HG02588 (cell line): ENCODE results near the gene TIAL1.
"Not testable (repeated sequence)": the region's sequence is repeated elsewhere in the genome, so short reads cannot be mapped to it uniquely, and the experiment has no call there.

Experiments
- ATAC-seq: cut with Tn5 transposase; IDR thresholded peaks from one replicate; pipeline ENCODE4 v1.9.1; 2021; ENCODE audit warnings: mild to moderate bottlenecking, moderate library complexity; ENCODE audit not compliant: unreplicated experiment

TIAL1 gene

DNA sequence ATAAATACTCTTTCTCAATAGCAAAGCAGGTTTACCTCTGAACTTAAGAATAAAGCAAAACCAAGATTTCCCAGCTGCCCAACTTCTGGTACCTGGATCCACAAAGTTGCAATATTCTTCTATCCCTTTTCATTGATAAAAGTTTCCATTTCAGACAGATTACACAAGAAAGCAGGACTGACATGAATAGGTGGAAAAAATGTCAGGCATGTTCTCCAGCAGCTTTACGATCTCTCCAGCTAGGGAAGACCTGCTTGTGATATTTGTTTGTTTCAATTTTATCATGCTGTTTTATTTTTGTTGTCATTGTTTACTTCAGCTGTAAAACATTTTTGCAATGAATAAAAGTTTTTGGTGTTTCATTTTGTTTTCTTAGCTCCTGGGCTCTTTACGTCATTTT, 63.3 kb downstream of the TIAL1 start:
- ATAC-seq: no peak

DNA sequence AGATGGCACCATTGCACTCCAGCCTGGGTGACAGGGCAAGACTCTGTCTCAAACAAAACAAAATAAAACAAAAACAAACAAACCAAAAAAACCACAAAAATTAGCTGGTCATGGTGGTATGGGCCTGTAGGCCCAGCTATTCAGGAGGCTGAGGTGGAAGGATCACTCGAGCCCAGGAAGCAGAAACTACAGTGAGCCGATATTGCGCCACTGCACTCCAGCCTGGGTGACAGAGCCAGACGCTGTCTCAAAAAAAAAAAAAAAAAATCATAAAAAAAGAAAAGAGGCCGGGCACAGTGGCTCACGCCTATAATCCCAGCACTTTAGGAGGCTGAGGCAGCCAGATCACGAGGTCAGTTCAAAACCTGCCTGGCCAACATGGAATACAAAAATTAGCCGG, 64.0 kb downstream of the TIAL1 start:
- not testable (repeated sequence) for ATAC-seq

DNA sequence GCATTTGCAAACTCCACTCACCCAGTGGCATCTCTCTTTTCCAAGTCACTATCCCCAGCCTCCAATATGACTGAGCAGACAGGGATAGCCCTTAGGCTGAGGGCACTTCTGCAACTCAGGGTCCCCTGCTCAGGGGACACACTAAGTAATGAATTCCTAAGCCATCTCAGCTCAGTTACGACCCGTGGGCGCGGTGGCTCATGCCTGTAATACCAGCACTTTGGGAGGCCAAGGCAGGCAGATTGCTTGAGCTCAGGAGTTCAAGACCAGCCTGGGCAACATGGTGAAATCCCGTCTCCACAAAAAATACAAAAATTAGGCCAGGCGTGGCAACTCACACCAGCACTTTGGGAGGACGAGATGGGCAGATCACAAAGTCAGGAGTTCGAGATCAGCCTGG, 64.5 kb downstream of the TIAL1 start:
- ATAC-seq: not testable (repeated sequence)

DNA sequence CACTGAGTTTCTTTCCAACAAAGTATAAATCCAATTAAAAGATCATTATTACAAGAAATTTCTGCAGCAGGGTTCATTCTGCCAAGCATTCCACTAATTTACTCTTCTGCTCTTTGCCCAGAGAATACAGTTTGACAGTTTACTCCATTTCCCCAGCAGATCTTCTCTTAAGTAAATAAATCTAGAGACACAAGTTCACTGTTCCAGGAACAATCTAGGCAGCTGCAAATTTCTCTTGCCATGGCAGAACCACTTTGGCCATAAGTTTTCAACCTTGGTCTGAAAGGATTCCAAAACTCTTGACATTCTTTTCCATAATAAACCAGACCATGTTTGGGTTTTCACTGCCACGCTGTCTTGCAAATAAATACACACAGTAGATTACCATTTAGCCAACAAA, 65.7 kb downstream of the TIAL1 start:
- no peak for ATAC-seq

DNA sequence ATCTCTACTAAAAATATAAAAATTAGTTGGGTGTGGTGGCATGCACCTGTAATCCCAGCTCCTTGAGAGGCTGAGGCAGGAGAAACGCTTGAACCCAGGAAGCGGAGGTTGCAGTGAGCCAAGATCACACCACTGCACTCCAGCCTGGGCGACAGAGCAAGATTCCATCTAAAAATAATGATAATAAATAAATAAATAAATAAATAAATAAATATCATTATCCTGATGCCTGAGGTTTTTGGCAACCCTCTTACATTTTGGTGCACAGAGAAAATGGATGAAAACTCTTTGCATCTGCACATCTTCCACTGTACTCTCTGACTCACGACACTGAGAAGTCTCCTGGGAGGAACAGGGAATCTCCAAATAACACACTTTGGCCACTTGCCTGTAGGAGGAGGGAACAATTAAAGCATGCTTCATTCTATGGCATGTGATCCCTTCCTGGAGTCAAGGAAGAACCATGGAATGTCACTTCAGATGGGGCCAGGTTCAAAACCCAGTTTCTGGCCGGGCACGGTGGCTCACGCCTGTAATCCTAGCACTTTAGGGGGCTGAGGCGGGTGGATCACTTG, 68.0 kb downstream of the TIAL1 start:
- ATAC-seq: not testable (repeated sequence)

DNA sequence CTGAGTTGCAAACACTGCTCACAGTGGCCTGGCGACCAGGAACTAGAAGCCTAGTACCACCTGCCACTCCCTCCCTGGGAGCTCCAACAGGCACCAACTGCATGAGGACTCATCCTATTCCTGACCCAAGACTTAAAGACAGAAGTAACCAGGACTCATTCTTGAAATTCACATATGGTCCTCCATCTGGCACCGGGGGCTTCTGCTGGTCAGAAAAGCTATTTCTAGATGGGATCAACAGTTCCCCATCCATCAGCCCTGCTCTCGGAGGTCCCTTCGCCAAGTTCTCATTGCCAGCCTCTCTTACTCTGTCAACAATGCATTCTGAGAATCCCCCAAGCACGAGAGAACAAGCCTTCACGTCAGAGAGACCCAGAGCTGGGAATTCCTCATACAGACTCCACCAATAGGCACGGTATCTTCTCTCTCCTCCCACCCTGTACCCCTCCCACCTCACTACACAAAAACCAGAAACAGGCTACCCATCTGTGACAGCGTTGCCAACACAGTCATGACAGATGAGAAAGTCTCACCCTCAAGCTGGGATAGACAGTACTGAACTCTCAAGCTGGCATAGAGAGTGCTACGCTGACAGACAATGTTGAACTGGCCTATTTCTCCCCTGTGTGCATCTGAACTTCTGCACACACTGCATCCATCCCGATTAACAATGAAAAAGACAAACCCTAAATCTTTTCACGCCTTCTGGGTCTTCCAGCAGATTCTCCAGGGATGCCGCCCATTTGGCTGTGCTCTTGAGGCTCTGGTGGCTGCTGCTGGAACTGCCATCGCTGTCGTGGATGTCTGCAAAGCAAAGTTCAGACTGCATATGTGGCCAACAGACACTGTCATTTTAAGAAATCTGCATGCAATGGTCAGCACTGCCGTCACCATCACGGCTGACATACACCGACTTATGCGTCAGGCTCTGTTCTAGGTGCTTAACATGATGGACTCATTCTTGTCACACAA, 69.9 kb downstream of the TIAL1 start:
- ATAC-seq: no peak

DNA sequence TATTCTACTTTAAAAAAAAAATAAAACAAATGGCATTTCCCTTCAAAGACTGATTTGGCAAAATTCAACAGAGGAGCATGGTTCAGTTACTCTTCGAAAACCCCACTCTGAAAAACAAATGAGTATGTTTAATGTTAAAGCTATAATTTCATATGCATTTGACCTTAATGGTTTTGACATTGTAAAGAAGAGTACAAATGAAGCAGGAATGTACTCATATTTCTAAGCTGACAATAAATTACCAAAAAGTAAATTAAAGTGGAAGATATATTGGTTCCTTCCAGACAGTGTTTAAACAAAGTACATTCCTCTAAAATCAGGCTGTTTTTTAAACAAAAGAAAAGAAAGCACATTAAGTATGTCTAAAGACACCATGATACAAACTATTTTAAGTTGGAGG, 70.6 kb downstream of the TIAL1 start:
- ATAC-seq: no peak

DNA sequence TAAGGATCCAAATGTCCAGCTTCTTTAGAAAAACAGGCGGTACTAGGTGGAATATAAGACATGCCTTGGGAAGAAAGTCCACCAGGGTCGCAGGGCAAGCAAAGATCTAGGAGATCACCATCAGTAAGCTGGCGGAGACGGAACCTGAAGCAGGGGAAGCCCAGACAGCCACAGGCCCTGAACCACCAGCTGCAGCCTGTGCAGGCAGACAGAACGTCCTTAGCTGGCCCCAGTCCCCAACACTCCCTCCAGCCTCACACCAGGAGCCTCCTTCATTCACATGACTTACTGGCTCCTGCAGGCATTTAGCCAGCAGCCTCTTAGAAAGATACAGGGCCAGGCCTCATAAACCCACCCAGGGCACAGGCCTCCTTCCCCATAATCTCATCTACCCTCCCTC, 71.6 kb downstream of the TIAL1 start:
- no peak for ATAC-seq

DNA sequence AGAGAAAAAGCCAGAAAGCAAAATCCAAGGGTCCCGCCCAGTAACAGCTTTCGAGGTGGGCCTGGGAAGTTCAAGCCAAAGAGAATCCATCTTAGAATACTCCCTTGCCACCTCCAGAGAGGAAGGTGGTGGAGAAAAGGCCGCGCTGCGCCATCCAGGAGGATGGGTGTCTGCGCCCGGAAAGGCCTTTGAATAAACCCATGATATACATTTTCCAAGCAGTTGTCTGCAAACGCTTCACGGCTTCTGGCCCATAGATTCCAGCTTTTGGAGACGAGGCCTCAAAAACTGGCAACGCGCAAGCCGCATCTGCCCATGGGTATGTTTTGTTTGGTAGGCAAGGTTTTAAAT, 72.1 kb downstream of the TIAL1 start:
- ATAC-seq: no peak

DNA sequence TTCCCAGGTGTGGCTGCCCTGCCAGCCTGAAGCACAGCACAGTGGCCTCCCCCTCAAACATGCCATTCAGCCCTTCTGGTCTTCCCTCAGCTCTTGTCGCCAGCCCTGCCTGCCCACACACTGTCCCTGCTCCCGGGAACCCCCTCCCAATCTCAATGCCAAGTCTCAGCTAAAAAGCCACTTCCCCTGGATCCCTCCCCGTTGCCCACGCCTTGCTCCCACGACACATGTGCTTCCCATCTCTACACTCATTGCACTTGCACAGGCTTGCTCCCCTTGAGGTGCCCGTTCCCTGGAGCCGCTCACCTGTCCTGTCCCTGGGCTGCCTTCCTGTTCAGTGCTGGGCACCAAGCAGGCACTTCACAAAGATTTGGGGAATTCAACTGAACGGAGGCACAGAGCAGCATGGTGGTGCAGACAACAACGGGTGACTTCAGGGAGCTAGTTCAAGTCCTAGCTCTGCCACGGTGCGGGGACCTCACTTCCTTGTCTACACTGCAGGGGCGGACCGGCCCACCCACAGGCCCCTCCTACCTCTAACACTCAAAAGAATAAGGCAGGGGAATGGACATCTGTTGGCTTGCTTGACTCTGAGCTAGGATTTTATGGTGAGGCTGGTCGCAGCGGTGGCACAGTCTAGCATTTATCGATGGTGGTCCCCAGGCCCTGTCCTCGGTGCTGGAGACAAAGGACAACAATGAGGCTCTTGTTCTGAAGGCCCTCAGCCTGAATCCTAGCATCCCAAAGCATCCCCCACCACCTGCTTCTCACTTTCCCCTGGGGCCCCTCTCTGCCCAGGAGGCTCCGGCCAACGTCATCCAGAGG, 72.7 kb downstream of the TIAL1 start:
- ATAC-seq: no peak
